CD8-positive, alpha-beta memory T cell (primary cell): ENCODE measurements around the gene XRCC4. TPM values are rescaled to one million over a fixed set of nuclear protein-coding genes. Genes with fewer than 3 reads are reported as not detected.

ENCODE experiments used
- CTCF ChIA-PET: fragments of 350-600 bp; sonication (Branson Sonifier 250); formaldehyde crosslinking; loops from one replicate; lab custom pipeline; 2021; ENCODE audit warnings: antibody characterized with exemption; lab: Charles Lee
- POLR2A ChIA-PET: fragments of 350-600 bp; sonication (Branson Sonifier 250); formaldehyde crosslinking; loops from one replicate; lab custom pipeline; 2021; ENCODE audit warnings: antibody characterized with exemption; lab: Charles Lee
- DNase-seq, 5 donors: peaks; one replicate each; pipeline versions ENCODE4 v3.0.0 to v3.0.0-alpha.2; 2020 to 2022; ENCODE audit warnings: mixed read lengths in 1 of 5
- H3K27ac ChIP-seq: one replicate; pipeline ENCODE4 v1.7.0; 2013; ENCODE audit warnings: low read depth, mild to moderate bottlenecking, low read length, moderate library complexity
- H3K27me3 ChIP-seq: 2 replicates; pipeline ENCODE4 v1.7.0; 2013; ENCODE audit warnings: low read length, mild to moderate bottlenecking; ENCODE audit not compliant: insufficient read depth, poor library complexity, severe bottlenecking
- H3K36me3 ChIP-seq: 2 replicates; pipeline ENCODE4 v1.7.0; 2013; ENCODE audit warnings: mild to moderate bottlenecking, low read length, moderate library complexity; ENCODE audit not compliant: insufficient read depth
- H3K4me1 ChIP-seq: 2 replicates; pipeline ENCODE4 v1.7.0; 2013; ENCODE audit warnings: mild to moderate bottlenecking, low read length, moderate library complexity; ENCODE audit not compliant: insufficient read depth
- H3K4me3 ChIP-seq: 2 replicates; pipeline ENCODE4 v1.7.0; 2013; ENCODE audit warnings: mild to moderate bottlenecking, low read length
- H3K9me3 ChIP-seq: 2 replicates; pipeline ENCODE4 v1.7.0; 2013; ENCODE audit warnings: mild to moderate bottlenecking, low read length
- H3K27ac Mint-ChIP-seq, 8 donors: one replicate each; pipeline ENCODE4 v1.8.0; 2020 to 2021; ENCODE audit warnings: mixed read lengths in 8 of 8, mild to moderate bottlenecking in 6 of 8, inconsistent platforms in 3 of 8, moderate library complexity in 3 of 8
- H3K27me3 Mint-ChIP-seq, 2 donors: one replicate each; pipeline ENCODE4 v1.8.0; 2020 to 2021; ENCODE audit warnings: mixed read lengths in 2 of 2, mild to moderate bottlenecking in 1 of 2, moderate library complexity in 1 of 2
- H3K36me3 Mint-ChIP-seq, 3 donors: one replicate each; pipeline ENCODE4 v1.8.0; 2020 to 2021; ENCODE audit warnings: mixed read lengths in 3 of 3, inconsistent platforms in 1 of 3, mild to moderate bottlenecking in 1 of 3
- H3K4me1 Mint-ChIP-seq, 3 donors: one replicate each; pipeline ENCODE4 v1.8.0; 2020 to 2021; ENCODE audit warnings: mixed read lengths in 3 of 3, inconsistent platforms in 1 of 3, mild to moderate bottlenecking in 1 of 3
- H3K4me3 Mint-ChIP-seq, 7 donors: one replicate each; pipeline ENCODE4 v1.8.0; 2020 to 2021; ENCODE audit warnings: mixed read lengths in 7 of 7, mild to moderate bottlenecking in 6 of 7, moderate library complexity in 4 of 7, inconsistent platforms in 2 of 7
- H3K9me3 Mint-ChIP-seq, 5 donors: one replicate each; pipeline ENCODE4 v1.8.0; 2020 to 2022; ENCODE audit warnings: mixed read lengths in 5 of 5, mild to moderate bottlenecking in 3 of 5, moderate library complexity in 2 of 5, inconsistent platforms in 1 of 5
- polyA plus RNA-seq: library from polyadenylated mRNA; unstranded; fragments of 300-500 nt; fragmentation: Illumina TruSeq; gene quantifications from one replicate; pipeline ENCODE4 v1.2.3, GENCODE V29; 2021
- total RNA-seq, 2 experiments: library from RNA; stranded (reverse); gene quantifications; one replicate each; pipeline ENCODE4 v1.2.3, GENCODE V29; 2021

Gene XRCC4
- total and polyA plus RNA-seq, 3 experiments from 2014 or later, result 6.9 to 10.0 (median 8.3) TPM

DNA sequence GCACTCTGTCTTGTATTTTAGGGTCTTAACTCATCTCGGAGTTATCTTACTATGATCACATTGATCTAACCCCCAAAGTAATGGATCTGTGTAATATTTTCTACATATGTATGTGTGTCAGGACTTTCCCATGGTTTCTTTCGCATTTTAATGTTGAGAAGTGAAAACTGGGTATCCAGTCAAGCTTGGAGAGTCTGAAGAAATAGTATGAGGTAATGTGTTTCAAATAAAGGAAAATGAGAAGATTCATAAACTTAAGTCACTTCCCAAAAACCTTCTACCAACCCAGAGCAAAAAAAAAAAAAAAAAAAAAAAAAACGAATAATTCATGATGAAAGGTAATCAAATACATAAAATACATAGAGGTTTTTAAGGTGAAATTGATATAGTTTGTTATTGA, 206.4 kb downstream of the XRCC4 start:
- Mint-ChIP-seq H3K36me3 (peaks cover 0 to 36% (median 2%) of the 10 kb centered on the region in 3 donors), H3K27ac (no peak overlapping the region), H3K4me1 (no peaks in the 10 kb centered on the region), H3K27me3 (no peaks in the 10 kb centered on the region), H3K9me3 (peaks cover 0 to 10% (median 0%) of the 10 kb centered on the region in 5 donors), H3K4me3 (no peak overlapping the region)
- CTCF ChIA-PET, result no interaction called here
- POLR2A ChIA-PET, result no interaction called here
- no peak for DNase-seq
- Histone ChIP-seq H3K4me1 (no peaks in the 10 kb centered on the region), H3K27ac (no peak overlapping the region), H3K27me3 (no peaks in the 10 kb centered on the region), H3K36me3 (no peaks in the 10 kb centered on the region), H3K4me3 (no peak overlapping the region), H3K9me3 (no peaks in the 10 kb centered on the region)

- Histone ChIP-seq H3K27me3 (no peaks in the 10 kb centered on the region), H3K4me1 (no peaks in the 10 kb centered on the region), H3K9me3 (no peaks in the 10 kb centered on the region), H3K27ac (no peak overlapping the region), H3K4me3 (no peak overlapping the region), H3K36me3 (no peaks in the 10 kb centered on the region)
- CTCF ChIA-PET, result no interaction called here
- H3K27me3 Mint-ChIP-seq, result no peaks in the 10 kb centered on the region
- no peaks in the 10 kb centered on the region for H3K4me1 Mint-ChIP-seq
- POLR2A ChIA-PET, result no interaction called here
- no peak overlapping the region for H3K4me3 Mint-ChIP-seq
- no peak overlapping the region for H3K27ac Mint-ChIP-seq
- DNase-seq, result no peak
- H3K9me3 Mint-ChIP-seq, result peaks cover 0 to 10% (median 2%) of the 10 kb centered on the region in 5 donors
- peaks cover 0 to 29% (median 0%) of the 10 kb centered on the region in 3 donors for H3K36me3 Mint-ChIP-seq
Measured at GRCh38 chr5:83285661-83286398, 208.5 kb downstream of the XRCC4 start.

DNA sequence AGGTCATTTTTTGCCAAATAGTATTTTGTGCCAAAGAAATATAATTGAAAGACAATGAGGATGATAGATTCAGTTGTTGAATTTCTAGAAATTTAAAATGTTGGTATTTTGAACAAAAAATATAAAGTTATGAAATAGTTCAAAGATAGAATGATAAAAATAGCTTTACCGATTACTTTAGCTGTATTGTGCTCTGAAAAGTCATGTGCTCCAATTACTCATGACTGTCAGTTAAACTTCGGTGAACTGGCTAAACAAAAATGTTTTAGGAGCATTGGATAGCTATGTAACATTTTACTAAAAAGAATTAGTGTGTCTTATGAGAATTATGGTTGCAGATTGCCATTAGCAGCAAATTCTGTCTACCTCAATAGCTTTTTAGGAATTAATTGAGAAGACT, 216.9 kb downstream of the XRCC4 start:
- POLR2A ChIA-PET, result no interaction called here
- no peak for DNase-seq
- Mint-ChIP-seq H3K36me3 (peaks cover 0 to 8% (median 0%) of the 10 kb centered on the region in 3 donors), H3K27me3 (no peaks in the 10 kb centered on the region), H3K9me3 (peaks cover 1 to 2% (median 1%) of the 10 kb centered on the region in 5 donors), H3K27ac (no peak overlapping the region), H3K4me3 (no peak overlapping the region), H3K4me1 (no peaks in the 10 kb centered on the region)
- Histone ChIP-seq H3K9me3 (no peaks in the 10 kb centered on the region), H3K4me1 (no peaks in the 10 kb centered on the region), H3K4me3 (no peak overlapping the region), H3K36me3 (no peaks in the 10 kb centered on the region), H3K27ac (no peak overlapping the region), H3K27me3 (no peaks in the 10 kb centered on the region)
- CTCF ChIA-PET, result no interaction called here

- Mint-ChIP-seq H3K36me3 (peaks cover 1 to 32% (median 2%) of the 10 kb centered on the region in 3 donors), H3K4me3 (no peak overlapping the region), H3K4me1 (peaks cover 0 to 4% (median 0%) of the 10 kb centered on the region in 3 donors), H3K9me3 (peaks cover 10 to 27% (median 16%) of the 10 kb centered on the region in 5 donors), H3K27me3 (no peaks in the 10 kb centered on the region), H3K27ac (no peak overlapping the region)
- ChIA-PET CTCF (no interaction called here), POLR2A (no interaction called here)
- Histone ChIP-seq H3K27ac (no peak overlapping the region), H3K36me3 (no peaks in the 10 kb centered on the region), H3K9me3 (no peaks in the 10 kb centered on the region), H3K4me1 (no peaks in the 10 kb centered on the region), H3K4me3 (no peak overlapping the region), H3K27me3 (no peaks in the 10 kb centered on the region)
- DNase-seq, result no peak
Measured at GRCh38 chr5:83299353-83299752, 222.0 kb downstream of the XRCC4 start.

GRCh38 chr5:83306572-83307241, 229.4 kb downstream of the XRCC4 start:
- POLR2A ChIA-PET, result no interaction called here
- H3K27ac Mint-ChIP-seq, result no peak overlapping the region
- H3K27ac ChIP-seq, result no peak overlapping the region

GRCh38 chr5:83312663-83313062, 235.3 kb downstream of the XRCC4 start:
- POLR2A ChIA-PET, result no interaction called here
- peaks cover 3 to 19% (median 7%) of the 10 kb centered on the region in 5 donors for H3K9me3 Mint-ChIP-seq
- CTCF ChIA-PET, result no interaction called here

More at GRCh38 chr5:83306572-83307241, 229.4 kb downstream of the XRCC4 start:
- no peaks in the 10 kb centered on the region for H3K4me1 ChIP-seq
- Mint-ChIP-seq H3K4me3 (no peak overlapping the region), H3K4me1 (peaks cover 0 to 4% (median 0%) of the 10 kb centered on the region in 3 donors), H3K9me3 (peaks cover 0 to 11% (median 0%) of the 10 kb centered on the region in 5 donors), H3K36me3 (peaks cover 0 to 27% (median 5%) of the 10 kb centered on the region in 3 donors), H3K27me3 (no peaks in the 10 kb centered on the region)
- H3K36me3 ChIP-seq, result no peaks in the 10 kb centered on the region
- no peaks in the 10 kb centered on the region for H3K27me3 ChIP-seq
- no peak for DNase-seq
- no peak overlapping the region for H3K4me3 ChIP-seq
- CTCF ChIA-PET, result no interaction called here
- no peaks in the 10 kb centered on the region for H3K9me3 ChIP-seq

GRCh38 chr5:83313436-83313835, 236.1 kb downstream of the XRCC4 start:
- H3K36me3 ChIP-seq, result no peaks in the 10 kb centered on the region
- no peaks in the 10 kb centered on the region for H3K4me1 ChIP-seq
- POLR2A ChIA-PET, result no interaction called here
- Mint-ChIP-seq H3K27me3 (no peaks in the 10 kb centered on the region), H3K27ac (no peak overlapping the region), H3K4me3 (no peak overlapping the region), H3K9me3 (peaks cover 3 to 19% (median 7%) of the 10 kb centered on the region in 5 donors), H3K36me3 (peaks cover 4 to 27% (median 5%) of the 10 kb centered on the region in 3 donors), H3K4me1 (no peaks in the 10 kb centered on the region)
- DNase-seq, result no peak
- no peak overlapping the region for H3K27ac ChIP-seq
- CTCF ChIA-PET, result no interaction called here
- H3K4me3 ChIP-seq, result no peak overlapping the region
- H3K27me3 ChIP-seq, result no peaks in the 10 kb centered on the region
- no peaks in the 10 kb centered on the region for H3K9me3 ChIP-seq

More at GRCh38 chr5:83312663-83313062, 235.3 kb downstream of the XRCC4 start:
- H3K4me3 ChIP-seq, result no peak overlapping the region
- H3K4me1 ChIP-seq, result no peaks in the 10 kb centered on the region
- Mint-ChIP-seq H3K4me3 (no peak overlapping the region), H3K27ac (no peak overlapping the region), H3K27me3 (no peaks in the 10 kb centered on the region), H3K36me3 (peaks cover 4 to 32% (median 5%) of the 10 kb centered on the region in 3 donors), H3K4me1 (no peaks in the 10 kb centered on the region)
- no peaks in the 10 kb centered on the region for H3K9me3 ChIP-seq
- no peaks in the 10 kb centered on the region for H3K27me3 ChIP-seq
- no peak overlapping the region for H3K27ac ChIP-seq
- H3K36me3 ChIP-seq, result no peaks in the 10 kb centered on the region
- DNase-seq, result no peak

- Histone ChIP-seq H3K27me3 (no peaks in the 10 kb centered on the region), H3K4me3 (no peak overlapping the region), H3K4me1 (no peaks in the 10 kb centered on the region), H3K9me3 (no peaks in the 10 kb centered on the region), H3K27ac (no peak overlapping the region), H3K36me3 (no peaks in the 10 kb centered on the region)
- H3K27me3 Mint-ChIP-seq, result no peaks in the 10 kb centered on the region
- no peak overlapping the region for H3K27ac Mint-ChIP-seq
- no peaks in the 10 kb centered on the region for H3K4me1 Mint-ChIP-seq
- no peak for DNase-seq
- POLR2A ChIA-PET, result no interaction called here
- H3K9me3 Mint-ChIP-seq, result no peaks in the 10 kb centered on the region
- no peak overlapping the region for H3K4me3 Mint-ChIP-seq
- CTCF ChIA-PET, result no interaction called here
- H3K36me3 Mint-ChIP-seq, result peaks cover 0 to 3% (median 0%) of the 10 kb centered on the region in 3 donors
Measured at GRCh38 chr5:83321483-83322055, 244.2 kb downstream of the XRCC4 start.
